HepG2 (cell line): ENCODE results near the gene CDH1. TPM values are rescaled to one million over a fixed set of nuclear protein-coding genes. Genes with fewer than 3 reads are reported as not detected.

Experiments
- ATAC-seq: fragments of 200-7000 bp; cut with Tn5 transposase; 3 replicates; pipeline ENCODE4 v1.9.1; 2020; ENCODE audit warnings: mild to moderate bottlenecking, moderate library complexity
- BruUV-seq: library from RNA; stranded (reverse); fragments of 400-500 nt; replicated peaks from 2 replicates; lab custom pipeline; 2021; lab: Mats Ljungman, UMichigan
- CTCF ChIA-PET: fragments of 300-600 bp; formaldehyde crosslinking; extraction: SDS; loops from one replicate; lab custom pipeline; 2021; ENCODE audit warnings: low total read pairs, inconsistent platforms, low intra/inter-chr PET ratio; lab: Yijun Ruan, JAX
- POLR2A ChIA-PET: fragments of 350-600 bp; sonication (Branson Sonifier 250); formaldehyde crosslinking; loops from one replicate; lab custom pipeline; 2020; ENCODE audit warnings: antibody characterized with exemption, inconsistent platforms; lab: Yijun Ruan, JAX
- DNase-seq: peaks from one replicate; pipeline ENCODE4 v3.0.0-alpha.2; 2015; ENCODE audit warnings: low spot score
- FAIRE-seq: peaks from 3 replicates; lab custom pipeline; 2011; peaks lifted over from hg19 to GRCh38; lab: Jason Lieb, UNC
- H2AFZ ChIP-seq: one replicate; pipeline ENCODE4 v1.6.1; 2011; ENCODE audit warnings: low read length, inconsistent platforms
- H3K27ac ChIP-seq: fragments of 300-600 bp; 3 replicates; pipeline ENCODE4 v1.8.0; 2011; ENCODE audit warnings: mixed run types, mild to moderate bottlenecking, mixed read lengths, low read length, inconsistent platforms; ENCODE audit not compliant: insufficient read depth; ENCODE audit errors: extremely low read length
- H3K27me3 ChIP-seq, 2 experiments: fragments of 200-600 bp in 1 of 2; 2 replicates in 1 of 2; 3 replicates in 1 of 2; pipeline versions ENCODE4 v1.6.0 to v1.8.0; 2011; ENCODE audit warnings: low read length in 2 of 2, mild to moderate bottlenecking in 2 of 2, moderate library complexity in 2 of 2, inconsistent platforms in 1 of 2; ENCODE audit not compliant: insufficient read depth in 2 of 2, control insufficient read depth in 1 of 2
- H3K36me3 ChIP-seq, 2 experiments: fragments of 200-600 bp in 1 of 2; replicated peaks in 1 of 2; 2 replicates in 1 of 2; 3 replicates in 1 of 2; pipeline versions ENCODE4 v1.5.1 to v1.8.0; 2011; ENCODE audit warnings: low read length in 2 of 2, inconsistent platforms in 1 of 2; ENCODE audit not compliant: insufficient read depth in 2 of 2, control insufficient read depth in 1 of 2
- H3K4me1 ChIP-seq: 2 replicates; pipeline ENCODE4 v1.5.1; 2012; ENCODE audit warnings: low read length, inconsistent platforms; ENCODE audit not compliant: insufficient read depth
- H3K4me2 ChIP-seq: 2 replicates; pipeline ENCODE4 v1.6.0; 2011; ENCODE audit warnings: low read depth, low read length, inconsistent platforms
- H3K4me3 ChIP-seq, 3 experiments: fragments of 200-600 bp in 1 of 3; sonication (generic), shearing (Covaris generic) in 1 of 3; replicated peaks in 1 of 3; 2 replicates each; pipeline ENCODE4 v1.5.1; 2011 to 2016; ENCODE audit warnings: low read length in 3 of 3, inconsistent platforms in 2 of 3, low read depth in 2 of 3, mild to moderate bottlenecking in 2 of 3, control low read depth in 1 of 3, mixed read lengths in 1 of 3; ENCODE audit not compliant: insufficient read depth in 1 of 3
- H3K79me2 ChIP-seq: one replicate; pipeline ENCODE4 v1.6.1; 2011; ENCODE audit warnings: low read length, inconsistent platforms; ENCODE audit not compliant: insufficient read depth
- H3K9ac ChIP-seq: 2 replicates; pipeline ENCODE4 v1.6.0; 2011; ENCODE audit warnings: mild to moderate bottlenecking, low read depth, low read length, inconsistent platforms; ENCODE audit not compliant: insufficient read depth
- H3K9me3 ChIP-seq: 2 replicates; pipeline ENCODE4 v1.5.1; 2012; ENCODE audit warnings: mild to moderate bottlenecking, low read length
- H4K20me1 ChIP-seq: 2 replicates; pipeline ENCODE4 v1.6.0; 2011; ENCODE audit warnings: inconsistent platforms, mild to moderate bottlenecking, low read length, moderate library complexity; ENCODE audit not compliant: insufficient read depth
- ETV5 ChIP-seq: IDR thresholded peaks from 2 replicates; pipeline ENCODE4 v1.6.1; 2018; ENCODE audit warnings: missing biosample characterization, missing genetic modification reagents, inconsistent platforms, borderline replicate concordance
- KLF13 ChIP-seq: sonication (generic); formaldehyde crosslinking; IDR thresholded peaks from 2 replicates; pipeline ENCODE4 v1.4.0; 2020; ENCODE audit warnings: mild to moderate bottlenecking, missing genetic modification reagents
- LCORL ChIP-seq, 2 experiments: fragments of 450-650 bp in 1 of 2; sonication (generic) in 1 of 2; formaldehyde crosslinking in 1 of 2; IDR thresholded peaks; 2 replicates each; pipeline versions ENCODE4 v1.5.0 to v1.6.1; 2017 to 2020; ENCODE audit warnings: antibody characterized with exemption in 1 of 2, missing genetic modification reagents in 1 of 2
- PHF8 ChIP-seq: sonication (generic); formaldehyde crosslinking; IDR thresholded peaks from 2 replicates; pipeline ENCODE4 v1.5.0; 2020; ENCODE audit warnings: missing genetic modification reagents
- PITX1 ChIP-seq: sonication (generic); formaldehyde crosslinking; IDR thresholded peaks from 2 replicates; pipeline ENCODE4 v1.5.1; 2020; ENCODE audit warnings: mild to moderate bottlenecking, missing genetic modification reagents
- RBM39 ChIP-seq: fragments of 200-400 bp; formaldehyde crosslinking; IDR thresholded peaks from one replicate; pipeline ENCODE4 v1.6.1; 2018; ENCODE audit warnings: antibody characterized with exemption, mild to moderate bottlenecking, low read depth, low read length; ENCODE audit not compliant: poor library complexity, severe bottlenecking
- RCOR2 ChIP-seq: IDR thresholded peaks from 2 replicates; pipeline ENCODE4 v1.6.1; 2016; ENCODE audit warnings: missing biosample characterization, missing genetic modification reagents
- SNRNP70 ChIP-seq: fragments of 200-400 bp; formaldehyde crosslinking; IDR thresholded peaks from 2 replicates; pipeline ENCODE4 v1.6.1; 2017; ENCODE audit warnings: mild to moderate bottlenecking, low read depth, low read length, moderate library complexity
- SRSF1 ChIP-seq: fragments of 200-400 bp; formaldehyde crosslinking; optimal IDR thresholded peaks from 2 replicates; pipeline ENCODE3; 2017; ENCODE audit warnings: mild to moderate bottlenecking, low read depth, low read length, moderate library complexity
- SUZ12 ChIP-seq: fragments of 150-350 bp; IDR thresholded peaks from 2 replicates; pipeline ENCODE4 v1.6.1; 2014; ENCODE audit warnings: low read depth, low read length
- THAP11 ChIP-seq: IDR thresholded peaks from 2 replicates; pipeline ENCODE4 v1.6.1; 2016; ENCODE audit warnings: missing biosample characterization, missing genetic modification reagents
- ZMYM3 ChIP-seq: sonication (generic); formaldehyde crosslinking; IDR thresholded peaks from 2 replicates; pipeline ENCODE4 v1.5.1; 2020; ENCODE audit warnings: mild to moderate bottlenecking, missing genetic modification reagents
- ZNF367 ChIP-seq: sonication (generic); formaldehyde crosslinking; IDR thresholded peaks from 2 replicates; pipeline ENCODE4 v1.4.0; 2020; ENCODE audit warnings: missing genetic modification reagents, borderline replicate concordance
- ZNF577 ChIP-seq: sonication (generic); formaldehyde crosslinking; IDR thresholded peaks from 2 replicates; pipeline ENCODE4 v1.4.0; 2020; ENCODE audit warnings: mild to moderate bottlenecking, low read depth, missing genetic modification reagents, borderline replicate concordance
- ZNF75D ChIP-seq: sonication (generic); formaldehyde crosslinking; IDR thresholded peaks from 2 replicates; pipeline ENCODE4 v1.8.1; 2023; ENCODE audit warnings: missing genetic modification reagents, mild to moderate bottlenecking, borderline replicate concordance
- ZSCAN25 ChIP-seq: sonication (generic); formaldehyde crosslinking; IDR thresholded peaks from 2 replicates; pipeline ENCODE4 v1.8.0; 2022; ENCODE audit warnings: mild to moderate bottlenecking, missing genetic modification reagents
- ZSCAN9 ChIP-seq: IDR thresholded peaks from 2 replicates; pipeline ENCODE4 v1.6.1; 2016; ENCODE audit warnings: borderline replicate concordance
- WGBS: methylation state at CpG from one replicate; pipeline ENCODE4 v1.1.6; 2017; ENCODE audit warnings: low lambda C conversion rate; 5-methylcytosine and 5-hydroxymethylcytosine counted together
- in situ Hi-C: cut with HindIII; loops from 2 replicates; pipeline ENCODE4 v1.10.0; 2017; ENCODE audit warnings: low pct_unique_long_range_greater_than_20kb; ENCODE audit not compliant: extremely low pct_ligation_motif_present
- intact Hi-C: fragments of 100-400 bp; cut with micrococcal nuclease; formaldehyde crosslinking; loops from one replicate; pipeline ENCODE4 v1.10.0; 2022; ENCODE audit not compliant: unreplicated experiment
- polyA plus RNA-seq, 8 experiments: library from polyadenylated mRNA; depleted of rRNA in 3 of 8; stranded (reverse) in 7 of 8; unstranded in 1 of 8; fragments of >200 nt; fragmentation: Illumina TruSeq in 4 of 8; extraction: Trizol in 4 of 8; gene quantifications; 2 replicates each; pipeline versions ENCODE4 v1.2.1 to v1.2.3, GENCODE V29; 2011 to 2016; ENCODE audit warnings: low read depth in 4 of 8, missing spikeins in 1 of 8, mixed read lengths in 1 of 8; ENCODE audit not compliant: insufficient read depth in 1 of 8
- total RNA-seq, 5 experiments: library from RNA; depleted of rRNA; stranded (reverse); fragments of >200 nt; fragmentation: Illumina TruSeq; extraction: Trizol; gene quantifications; 2 replicates each; pipeline ENCODE4 v1.2.3, GENCODE V29; 2016; ENCODE audit warnings: low read depth in 1 of 5
- TF ChIP-seq, protein P1 (sequence below): sonication (generic); formaldehyde crosslinking; IDR thresholded peaks from 2 replicates; pipeline ENCODE4 v1.4.0; 2020; ENCODE audit warnings: missing genetic modification reagents
- TF ChIP-seq, protein P2 (sequence below): sonication (generic); formaldehyde crosslinking; IDR thresholded peaks from 2 replicates; pipeline ENCODE4 v1.4.0; 2020; ENCODE audit warnings: missing genetic modification reagents
- TF ChIP-seq, protein P3 (sequence below): sonication (generic); formaldehyde crosslinking; IDR thresholded peaks from 2 replicates; pipeline ENCODE4 v1.5.0; 2020; ENCODE audit warnings: mild to moderate bottlenecking, missing genetic modification reagents

The CDH1 gene
- total and polyA plus RNA-seq, 2 of the 13 experiments (the other 11 are each of a cell fraction or from before 2014, with no cell fraction given) = 0.95 to 9.8 TPM

DNA sequence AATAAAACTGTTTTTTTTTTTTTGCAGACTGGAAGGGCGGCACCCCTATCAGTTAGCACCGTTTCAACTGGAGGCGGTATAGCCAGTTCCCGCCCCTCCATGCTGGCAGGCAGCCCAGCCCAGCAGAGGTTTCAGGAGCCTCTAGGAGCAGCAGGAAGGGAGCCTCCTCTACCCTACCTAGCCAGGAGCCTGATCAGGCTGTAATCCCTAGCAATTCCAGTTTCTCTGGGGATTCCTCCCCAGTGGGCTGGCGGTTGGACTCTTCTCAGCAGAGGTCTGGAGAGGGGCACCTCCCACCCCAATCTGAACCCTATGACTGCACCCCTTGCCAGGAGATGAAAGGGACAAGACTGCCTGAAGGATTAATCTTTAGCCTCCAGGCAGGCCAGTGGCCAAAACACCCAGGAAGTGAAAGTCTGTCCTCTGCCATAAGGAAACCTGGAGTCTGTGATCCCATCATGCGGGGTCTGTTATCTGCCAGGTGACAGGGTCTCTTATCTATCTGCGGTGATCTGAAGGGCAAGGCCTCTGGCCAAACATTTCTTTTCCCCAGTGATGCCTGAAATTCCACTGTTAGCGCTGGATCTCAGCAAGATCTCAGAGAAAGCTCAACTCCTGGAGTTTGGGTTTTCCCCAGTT is 4.9 kb upstream of the CDH1 start:
- in situ Hi-C loops = no loop called here
- H3K9ac ChIP-seq = peak overlapping the region; percentile 30; the same call in 1 of the 2 replicates
- TF ChIP-seq, protein P1, sequence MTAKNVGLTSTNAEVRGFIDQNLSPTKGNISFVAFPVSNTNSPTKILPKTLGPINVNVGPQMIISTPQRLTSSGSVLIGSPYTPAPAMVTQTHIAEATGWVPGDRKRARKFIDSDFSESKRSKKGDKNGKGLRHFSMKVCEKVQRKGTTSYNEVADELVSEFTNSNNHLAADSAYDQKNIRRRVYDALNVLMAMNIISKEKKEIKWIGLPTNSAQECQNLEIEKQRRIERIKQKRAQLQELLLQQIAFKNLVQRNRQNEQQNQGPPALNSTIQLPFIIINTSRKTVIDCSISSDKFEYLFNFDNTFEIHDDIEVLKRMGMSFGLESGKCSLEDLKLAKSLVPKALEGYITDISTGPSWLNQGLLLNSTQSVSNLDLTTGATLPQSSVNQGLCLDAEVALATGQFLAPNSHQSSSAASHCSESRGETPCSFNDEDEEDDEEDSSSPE (CRISPR knock-in tag) = 0 out of 2 replicates have a peak, but pooled peaks have one; percentile 25
- TF ChIP-seq ZNF367 = no peak
- TF ChIP-seq SNRNP70 = no peak
- peak; percentile 55; the same call in 1 of the 2 replicates for TF ChIP-seq ZMYM3
- peak; percentile 44; the same call in 1 of the 2 replicates for TF ChIP-seq ZSCAN25 (CRISPR knock-in tag)
- TF ChIP-seq, protein P2, sequence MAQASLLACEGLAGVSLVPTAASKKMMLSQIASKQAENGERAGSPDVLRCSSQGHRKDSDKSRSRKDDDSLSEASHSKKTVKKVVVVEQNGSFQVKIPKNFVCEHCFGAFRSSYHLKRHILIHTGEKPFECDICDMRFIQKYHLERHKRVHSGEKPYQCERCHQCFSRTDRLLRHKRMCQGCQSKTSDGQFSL = no peak
- no peak for TF ChIP-seq ZNF577 (CRISPR knock-in tag)
- no peak for TF ChIP-seq RBM39
- no peak for TF ChIP-seq LCORL (IDR thresholded peaks at IDR 0.05)
- peak; percentile 77; the same call in 1 of the 2 replicates for TF ChIP-seq LCORL (CRISPR knock-in tag; IDR thresholded peaks at IDR 0.05)
- no peak for TF ChIP-seq KLF13 (CRISPR knock-in tag)
- no peak; the same call in 1 of the 2 replicates for TF ChIP-seq ETV5
- TF ChIP-seq, protein P3, sequence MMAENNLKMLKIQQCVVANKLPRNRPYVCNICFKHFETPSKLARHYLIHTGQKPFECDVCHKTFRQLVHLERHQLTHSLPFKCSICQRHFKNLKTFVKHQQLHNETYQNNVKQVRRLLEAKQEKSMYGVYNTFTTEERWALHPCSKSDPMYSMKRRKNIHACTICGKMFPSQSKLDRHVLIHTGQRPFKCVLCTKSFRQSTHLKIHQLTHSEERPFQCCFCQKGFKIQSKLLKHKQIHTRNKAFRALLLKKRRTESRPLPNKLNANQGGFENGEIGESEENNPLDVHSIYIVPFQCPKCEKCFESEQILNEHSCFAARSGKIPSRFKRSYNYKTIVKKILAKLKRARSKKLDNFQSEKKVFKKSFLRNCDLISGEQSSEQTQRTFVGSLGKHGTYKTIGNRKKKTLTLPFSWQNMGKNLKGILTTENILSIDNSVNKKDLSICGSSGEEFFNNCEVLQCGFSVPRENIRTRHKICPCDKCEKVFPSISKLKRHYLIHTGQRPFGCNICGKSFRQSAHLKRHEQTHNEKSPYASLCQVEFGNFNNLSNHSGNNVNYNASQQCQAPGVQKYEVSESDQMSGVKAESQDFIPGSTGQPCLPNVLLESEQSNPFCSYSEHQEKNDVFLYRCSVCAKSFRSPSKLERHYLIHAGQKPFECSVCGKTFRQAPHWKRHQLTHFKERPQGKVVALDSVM (CRISPR knock-in tag) = peak; percentile 54; the same call in 1 of the 2 replicates
- TF ChIP-seq SRSF1 = no peak
- no peak for TF ChIP-seq ZNF75D (CRISPR knock-in tag)
- no peak for TF ChIP-seq ZSCAN9 (CRISPR knock-in tag)
- 0 out of 2 replicates have a peak, but pooled peaks have one; percentile 14 for TF ChIP-seq RCOR2
- 0 out of 2 replicates have a peak, but pooled peaks have one; percentile 10 for TF ChIP-seq THAP11 (CRISPR knock-in tag)
- TF ChIP-seq SUZ12 = no peak
- peak; percentile 77; the same call in 1 of the 2 replicates for TF ChIP-seq PITX1
- 0 out of 2 replicates have a peak, but pooled peaks have one; percentile 36 for TF ChIP-seq PHF8

More for the DNA sequence above, 4.9 kb upstream of the CDH1 start:
- 1% methylated on average over 7 of the region's 8 CpGs for WGBS
- ChIA-PET CTCF (no interaction called here), POLR2A (interaction anchor here (0.9 to 1.5 kb wide), 3 partner anchors 12 to 55 kb away, joined by 3 to 4 read pairs (median 3); no protein-coding TSS in a partner anchor)
- peaks cover 0 to 11% of the 10 kb centered on the region in 2 experiments; a peak in 2 of 5 replicates for H3K27me3 ChIP-seq
- no peaks in the 10 kb centered on the region for H4K20me1 ChIP-seq
- intact Hi-C loops = no loop called here
- DNase-seq (peak; percentile 62), ATAC-seq (peak; percentile 89), FAIRE-seq (no peak)
- no peaks in the 10 kb centered on the region for H3K36me3 ChIP-seq
- H3K4me2 ChIP-seq = peak overlapping the region; percentile 61
- no peaks in the 10 kb centered on the region for H3K9me3 ChIP-seq
- no TSS peak for BruUV-seq
- no peaks in the 10 kb centered on the region for H3K79me2 ChIP-seq
- H3K27ac ChIP-seq = peak overlapping the region; percentile 16
- peak overlapping the region; percentile 2 to 47 (median 30) for H3K4me3 ChIP-seq
- H3K4me1 ChIP-seq = peaks cover 57% of the 10 kb centered on the region
- peak overlapping the region; percentile 18 for H2AFZ ChIP-seq
